Upper lobe of right lung (tissue), 1 donor: ENCODE measurements around the gene CNOT10. TPM values are rescaled to one million over a fixed set of nuclear protein-coding genes. Genes with fewer than 3 reads are reported as not detected.
"Not testable (repeated sequence)": the region's sequence is repeated elsewhere in the genome, so short reads cannot be mapped to it uniquely, and the experiment has no call there.

ENCODE experiments used
- ATAC-seq: fragments of 200-7000 bp; cut with Tn5 transposase; one replicate; pipeline ENCODE4 v1.9.1; 2020; ENCODE audit warnings: mild to moderate bottlenecking, moderate library complexity
- DNase-seq: peaks from one replicate; pipeline ENCODE4 v3.0.0-alpha.2; 2020
- H3K27ac ChIP-seq: fragments of 200-600 bp; one replicate; pipeline ENCODE4 v1.8.0; 2022
- H3K27me3 ChIP-seq: fragments of 200-600 bp; one replicate; pipeline ENCODE4 v1.8.0; 2022; ENCODE audit warnings: mild to moderate bottlenecking
- H3K36me3 ChIP-seq: fragments of 200-600 bp; one replicate; pipeline ENCODE4 v1.8.0; 2022
- H3K4me1 ChIP-seq: fragments of 200-600 bp; one replicate; pipeline ENCODE4 v1.8.0; 2022
- H3K4me3 ChIP-seq: fragments of 200-600 bp; one replicate; pipeline ENCODE4 v1.8.0; 2022; ENCODE audit warnings: mild to moderate bottlenecking
- H3K9me3 ChIP-seq: fragments of 200-600 bp; one replicate; pipeline ENCODE4 v1.8.0; 2022
- intact Hi-C: fragments of 100-400 bp; cut with DNase I; formaldehyde crosslinking; loops from one replicate; pipeline ENCODE4 v1.11.0; 2022
- total RNA-seq: library from RNA; stranded (reverse); fragmentation: NEBNext Ultra II Directional; extraction: Animal tissue kit (Norgen Biotek cat#: 25700); gene quantifications from one replicate; pipeline ENCODE4 v1.2.1, GENCODE V29; 2021
- TF ChIP-seq, protein P1 (sequence below): fragments of 200-600 bp; IDR thresholded peaks from one replicate; pipeline ENCODE4 v1.8.0; 2022; ENCODE audit warnings: antibody characterized with exemption
- donor health status: DM: no; HTN: yes; CAD: no; lungs with severe emphysema.

The CNOT10 gene
- total RNA-seq, 1 donor from 2014 or later = 30.1 TPM

DNA sequence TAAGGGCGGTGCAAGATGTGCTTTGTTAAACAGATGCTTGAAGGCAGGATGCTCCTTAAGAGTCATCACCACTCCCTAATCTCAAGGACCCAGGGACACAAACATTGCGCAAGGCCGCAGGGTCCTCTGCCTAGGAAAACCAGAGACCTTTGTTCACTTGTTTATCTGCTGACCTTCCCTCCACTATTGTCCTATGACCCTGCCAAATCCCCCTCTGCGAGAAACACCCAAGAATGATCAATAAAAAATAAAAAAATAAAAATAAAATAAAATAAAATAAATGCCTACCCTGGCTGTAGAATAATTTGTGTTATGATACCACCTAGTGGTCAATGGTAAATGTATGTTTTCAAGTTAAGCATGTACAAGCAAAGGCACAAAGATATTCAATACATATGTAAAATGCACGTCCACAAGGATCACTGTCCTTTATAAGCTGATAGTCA is 20.3 kb upstream of the CNOT10 start:
- H3K4me1 ChIP-seq, H3K27me3 ChIP-seq, H3K4me3 ChIP-seq, H3K27ac ChIP-seq, H3K9me3 ChIP-seq, H3K36me3 ChIP-seq, DNase-seq: not testable (repeated sequence)
- TF ChIP-seq, protein P1, sequence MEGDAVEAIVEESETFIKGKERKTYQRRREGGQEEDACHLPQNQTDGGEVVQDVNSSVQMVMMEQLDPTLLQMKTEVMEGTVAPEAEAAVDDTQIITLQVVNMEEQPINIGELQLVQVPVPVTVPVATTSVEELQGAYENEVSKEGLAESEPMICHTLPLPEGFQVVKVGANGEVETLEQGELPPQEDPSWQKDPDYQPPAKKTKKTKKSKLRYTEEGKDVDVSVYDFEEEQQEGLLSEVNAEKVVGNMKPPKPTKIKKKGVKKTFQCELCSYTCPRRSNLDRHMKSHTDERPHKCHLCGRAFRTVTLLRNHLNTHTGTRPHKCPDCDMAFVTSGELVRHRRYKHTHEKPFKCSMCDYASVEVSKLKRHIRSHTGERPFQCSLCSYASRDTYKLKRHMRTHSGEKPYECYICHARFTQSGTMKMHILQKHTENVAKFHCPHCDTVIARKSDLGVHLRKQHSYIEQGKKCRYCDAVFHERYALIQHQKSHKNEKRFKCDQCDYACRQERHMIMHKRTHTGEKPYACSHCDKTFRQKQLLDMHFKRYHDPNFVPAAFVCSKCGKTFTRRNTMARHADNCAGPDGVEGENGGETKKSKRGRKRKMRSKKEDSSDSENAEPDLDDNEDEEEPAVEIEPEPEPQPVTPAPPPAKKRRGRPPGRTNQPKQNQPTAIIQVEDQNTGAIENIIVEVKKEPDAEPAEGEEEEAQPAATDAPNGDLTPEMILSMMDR = peak; percentile 56
- ATAC-seq = peak; percentile 74
- intact Hi-C loops = loop anchor here (5.0 kb wide), 1 partner anchor 147 kb away; no protein-coding TSS in a partner anchor

DNA sequence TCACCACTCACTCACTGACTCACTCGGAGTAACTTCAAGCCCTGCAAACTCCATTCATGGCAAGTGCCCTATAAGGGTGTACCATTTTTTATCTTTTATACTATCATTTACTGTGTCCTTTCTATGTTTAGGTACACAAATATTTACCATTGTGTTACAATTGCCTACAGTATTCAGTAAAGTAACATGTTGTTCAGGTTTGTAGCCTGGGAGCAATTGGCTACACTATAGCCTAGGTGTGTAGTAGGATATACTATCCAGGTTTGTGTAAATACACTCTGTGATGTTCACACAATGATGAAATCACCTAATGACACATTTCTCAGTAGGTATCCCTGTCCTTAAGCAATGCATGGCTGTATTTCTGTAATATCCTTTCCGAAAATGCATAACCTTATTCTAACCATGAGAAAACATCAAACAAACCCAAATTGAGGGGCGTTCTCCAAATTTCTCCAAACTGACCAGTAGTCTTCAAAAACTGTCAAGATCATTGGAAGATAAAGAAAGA is 17.9 kb upstream of the CNOT10 start:
- no peak overlapping the region for H3K4me3 ChIP-seq
- H3K27ac ChIP-seq = no peak overlapping the region
- no peak for ATAC-seq
- TF ChIP-seq, protein P1 = no peak
- H3K4me1 ChIP-seq = no peaks in the 10 kb centered on the region
- intact Hi-C loops = no loop called here
- H3K27me3 ChIP-seq = no peaks in the 10 kb centered on the region
- H3K9me3 ChIP-seq = no peaks in the 10 kb centered on the region
- no peak for DNase-seq
- H3K36me3 ChIP-seq = no peaks in the 10 kb centered on the region

DNA sequence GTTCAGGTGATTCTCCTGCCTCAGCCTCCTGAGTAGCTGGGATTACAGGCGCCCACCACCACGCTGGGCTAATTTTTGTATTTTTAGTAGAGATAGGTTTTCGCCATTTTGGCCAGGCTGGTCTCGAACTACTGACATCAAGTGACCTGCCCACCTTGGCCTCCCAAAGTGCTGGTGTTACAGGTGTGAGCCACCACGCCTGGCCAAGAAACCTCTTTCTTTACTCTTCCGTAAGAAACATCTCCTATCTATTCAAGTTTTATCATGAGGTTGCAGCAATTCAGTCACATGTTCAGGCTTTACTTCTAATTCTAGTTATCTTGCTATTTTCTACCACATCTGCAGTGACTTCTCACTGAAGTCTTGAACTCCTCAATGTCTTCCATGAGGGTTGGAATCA is 15.8 kb upstream of the CNOT10 start:
- ATAC-seq, H3K4me3 ChIP-seq, intact Hi-C loops, H3K27me3 ChIP-seq, H3K27ac ChIP-seq, DNase-seq, H3K36me3 ChIP-seq, H3K4me1 ChIP-seq, H3K9me3 ChIP-seq: not testable (repeated sequence)

DNA sequence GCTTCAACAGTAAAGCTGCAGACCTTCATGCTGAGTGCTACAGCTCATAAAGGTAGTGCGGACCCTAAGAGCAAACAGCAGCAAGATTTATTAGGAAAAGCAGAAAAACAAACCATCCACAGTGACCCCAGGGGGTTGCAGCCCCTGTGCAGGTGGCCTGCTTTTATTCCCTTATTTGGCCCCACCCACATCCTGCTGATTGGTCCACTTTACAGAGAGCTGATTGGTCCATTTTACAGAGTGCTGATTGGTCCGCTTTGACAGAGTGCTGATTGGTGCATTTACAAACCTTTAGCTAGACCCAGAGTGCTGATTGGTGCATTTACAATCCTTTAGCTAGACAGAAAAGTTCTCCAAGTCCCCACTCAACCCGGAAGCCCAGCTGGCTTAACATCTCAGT is 11.3 kb upstream of the CNOT10 start:
- H3K9me3 ChIP-seq, H3K4me1 ChIP-seq, ATAC-seq, H3K36me3 ChIP-seq, DNase-seq, intact Hi-C loops, H3K27ac ChIP-seq, H3K4me3 ChIP-seq, H3K27me3 ChIP-seq: not testable (repeated sequence)

DNA sequence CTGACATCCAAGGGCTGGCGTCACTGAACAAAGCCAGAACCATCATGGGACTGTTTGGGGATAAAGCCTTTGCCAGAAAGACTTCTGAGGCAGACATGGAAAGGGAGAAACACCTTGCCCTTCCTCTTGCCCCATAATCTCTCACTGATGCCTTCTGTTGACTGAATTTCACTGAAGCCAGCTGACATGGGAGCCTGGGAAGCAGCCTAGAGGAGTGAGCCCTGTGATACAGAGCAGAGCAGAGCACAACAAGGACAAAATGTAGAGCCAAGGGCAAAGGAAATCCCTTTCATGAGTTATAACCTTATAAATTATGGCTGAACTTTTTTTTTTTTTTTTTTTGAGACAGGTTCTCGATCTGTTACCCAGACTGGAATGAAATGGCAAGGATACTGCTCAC is 9.8 kb upstream of the CNOT10 start:
- ATAC-seq (no peak), DNase-seq (no peak)
- no peaks in the 10 kb centered on the region for H3K4me1 ChIP-seq
- H3K36me3 ChIP-seq = no peaks in the 10 kb centered on the region
- no peaks in the 10 kb centered on the region for H3K27me3 ChIP-seq
- H3K4me3 ChIP-seq = no peak overlapping the region
- intact Hi-C loops = no loop called here
- H3K27ac ChIP-seq = no peak overlapping the region
- TF ChIP-seq, protein P1 = no peak
- no peaks in the 10 kb centered on the region for H3K9me3 ChIP-seq

DNA sequence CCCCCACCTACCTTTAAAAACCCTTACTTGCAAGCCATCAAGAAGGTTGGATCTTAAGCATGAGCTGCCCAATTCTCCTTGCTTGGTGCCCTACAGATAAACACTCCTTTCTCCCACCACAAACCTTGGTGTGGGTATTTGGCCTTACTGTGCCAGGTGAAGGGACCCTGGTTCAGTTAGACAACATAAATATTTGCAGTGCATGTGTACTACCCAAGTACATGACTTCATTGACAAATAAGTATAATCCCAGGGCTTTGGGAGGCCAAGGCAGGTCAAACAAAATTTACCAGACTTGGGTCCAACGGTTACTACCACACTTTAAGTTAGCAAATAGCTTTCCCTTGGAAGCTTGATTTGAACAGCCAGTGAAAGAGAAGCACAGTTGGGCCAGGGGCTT is 9.3 kb upstream of the CNOT10 start:
- H3K27ac ChIP-seq = no peak overlapping the region
- DNase-seq (no peak), ATAC-seq (no peak)
- H3K4me1 ChIP-seq = no peaks in the 10 kb centered on the region
- no peaks in the 10 kb centered on the region for H3K9me3 ChIP-seq
- intact Hi-C loops = no loop called here
- no peaks in the 10 kb centered on the region for H3K27me3 ChIP-seq
- no peaks in the 10 kb centered on the region for H3K36me3 ChIP-seq
- H3K4me3 ChIP-seq = no peak overlapping the region
- TF ChIP-seq, protein P1 = no peak

DNA sequence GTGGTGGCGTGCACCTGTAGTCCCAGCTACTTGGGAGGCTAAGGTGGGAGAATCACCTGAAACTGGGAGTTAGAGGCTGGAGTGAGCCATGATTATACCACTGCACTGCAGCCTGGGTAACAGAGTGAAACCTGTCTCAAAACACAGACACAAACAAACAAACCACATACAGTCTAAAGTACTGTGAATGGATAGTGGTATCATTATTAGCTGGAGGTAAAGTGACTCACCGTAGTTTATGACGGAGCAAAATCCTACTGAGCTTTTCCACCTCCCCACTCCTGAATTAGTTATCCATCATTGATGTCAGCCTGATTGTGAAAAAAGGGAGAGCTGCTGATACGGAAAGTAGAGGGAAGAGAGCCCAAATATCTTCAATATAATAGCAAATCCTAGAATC is 3.2 kb upstream of the CNOT10 start:
- Histone ChIP-seq H3K4me3 (no peak overlapping the region), H3K27ac (no peak overlapping the region), H3K27me3 (no peaks in the 10 kb centered on the region), H3K4me1 (peaks cover 17% of the 10 kb centered on the region), H3K9me3 (no peaks in the 10 kb centered on the region), H3K36me3 (no peaks in the 10 kb centered on the region)
- no peak for ATAC-seq
- no peak for DNase-seq
- TF ChIP-seq, protein P1 = no peak
- intact Hi-C loops = no loop called here
